ENCODE results near the gene FAM210B. TPM values are rescaled to one million over a fixed set of nuclear protein-coding genes. Genes with fewer than 3 reads are reported as not detected.
"Not testable (repeated sequence)": the region's sequence is repeated elsewhere in the genome, so short reads cannot be mapped to it uniquely, and the experiment has no call there.

Gene FAM210B
- total and polyA plus RNA-seq, 9 of the 15 experiments (the other 6 are each of a cell fraction or from before 2014, with no cell fraction given): 12.1 to 87.3 (median 47.6) TPM

DNA sequence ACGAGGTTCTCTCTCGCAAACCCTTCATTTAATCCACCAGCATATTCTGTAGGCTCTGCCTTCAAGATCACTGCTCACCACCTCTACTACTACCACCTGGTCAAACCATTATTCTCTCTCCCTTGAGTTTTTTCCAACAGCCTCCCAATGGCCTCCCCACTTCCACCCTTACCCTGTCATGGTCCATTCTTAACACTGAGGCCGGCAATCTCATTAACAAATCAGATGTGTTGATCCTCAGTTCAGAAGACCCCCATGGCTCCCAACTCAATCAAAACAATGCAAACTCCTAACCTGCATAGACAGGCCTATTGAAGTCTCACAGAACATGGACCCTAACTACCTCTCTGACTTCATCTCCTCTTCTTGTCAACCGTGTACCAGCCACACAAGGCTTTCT is 31.0 kb downstream of the FAM210B start:
- no peak for TF ChIP-seq XRCC4 (IDR thresholded peaks at IDR 0.05; ENCODE audit: extremely low read depth, insufficient read depth, insufficient read length)
- TF ChIP-seq IFI16 (CRISPR knock-in tag; IDR thresholded peaks at IDR 0.05): no peak
- TF ChIP-seq, protein P1, sequence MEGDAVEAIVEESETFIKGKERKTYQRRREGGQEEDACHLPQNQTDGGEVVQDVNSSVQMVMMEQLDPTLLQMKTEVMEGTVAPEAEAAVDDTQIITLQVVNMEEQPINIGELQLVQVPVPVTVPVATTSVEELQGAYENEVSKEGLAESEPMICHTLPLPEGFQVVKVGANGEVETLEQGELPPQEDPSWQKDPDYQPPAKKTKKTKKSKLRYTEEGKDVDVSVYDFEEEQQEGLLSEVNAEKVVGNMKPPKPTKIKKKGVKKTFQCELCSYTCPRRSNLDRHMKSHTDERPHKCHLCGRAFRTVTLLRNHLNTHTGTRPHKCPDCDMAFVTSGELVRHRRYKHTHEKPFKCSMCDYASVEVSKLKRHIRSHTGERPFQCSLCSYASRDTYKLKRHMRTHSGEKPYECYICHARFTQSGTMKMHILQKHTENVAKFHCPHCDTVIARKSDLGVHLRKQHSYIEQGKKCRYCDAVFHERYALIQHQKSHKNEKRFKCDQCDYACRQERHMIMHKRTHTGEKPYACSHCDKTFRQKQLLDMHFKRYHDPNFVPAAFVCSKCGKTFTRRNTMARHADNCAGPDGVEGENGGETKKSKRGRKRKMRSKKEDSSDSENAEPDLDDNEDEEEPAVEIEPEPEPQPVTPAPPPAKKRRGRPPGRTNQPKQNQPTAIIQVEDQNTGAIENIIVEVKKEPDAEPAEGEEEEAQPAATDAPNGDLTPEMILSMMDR (IDR thresholded peaks at IDR 0.05 in 2 of 3, conservative IDR thresholded peaks at IDR 0.05 in 1 of 3; ENCODE audit: insufficient read depth in 2 of 3, low read depth in 1 of 3, low read length in 3 of 3): no peak
- TF ChIP-seq MXD1 (CRISPR knock-in tag; IDR thresholded peaks at IDR 0.05; ENCODE audit: borderline replicate concordance, poor library complexity, severe bottlenecking): no peak
- no peak for TF ChIP-seq NCOA4 (IDR thresholded peaks at IDR 0.05; ENCODE audit: partially characterized antibody)
- no peak for TF ChIP-seq FIP1L1 (IDR thresholded peaks at IDR 0.05; ENCODE audit: low read depth, low read length, poor library complexity, severe bottlenecking)
- no peak for TF ChIP-seq U2AF1 (optimal IDR thresholded peaks at IDR 0.05; ENCODE audit: low read depth, low read length)
- 0 out of 2 replicates have a peak, but pooled peaks have one; percentile 37 for TF ChIP-seq POLR2A (conservative IDR thresholded peaks at IDR 0.05)
- TF ChIP-seq MTA3 (IDR thresholded peaks at IDR 0.05; ENCODE audit: borderline replicate concordance): no peak
- in situ Hi-C loops (cut with MboI): no loop called here
- intact Hi-C loops (cut with micrococcal nuclease): no loop called here

DNA sequence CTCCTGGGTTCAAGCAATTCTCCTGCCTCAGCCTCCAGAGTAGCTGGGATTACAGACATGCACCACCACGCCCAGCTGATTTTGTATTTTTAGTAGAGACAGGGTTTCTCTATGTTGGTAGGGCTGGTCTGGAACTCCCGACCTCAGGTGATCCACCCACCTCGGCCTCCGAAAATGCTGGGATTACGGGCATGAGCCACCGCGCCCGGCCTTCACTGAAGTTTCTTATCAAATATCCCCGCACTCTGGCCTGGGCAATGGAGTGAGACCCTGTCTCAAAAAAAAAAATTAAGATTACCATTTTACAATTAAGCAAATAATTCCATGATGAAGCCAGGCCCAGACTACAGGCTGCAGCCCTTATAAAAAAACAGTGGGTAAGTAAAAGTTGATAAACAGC is 31.6 kb downstream of the FAM210B start:
- H3K9me1 ChIP-seq (ENCODE audit: control insufficient read depth, insufficient read depth, low read length); H3K9me3 ChIP-seq (replicated peaks; ENCODE audit: control insufficient read depth, insufficient read depth, low read depth, low read length); H4K20me1 ChIP-seq (replicated peaks; ENCODE audit: control insufficient read depth, insufficient read depth, low read length); CTCF ChIA-PET (ENCODE audit: low intra/inter-chr PET ratio); FAIRE-seq; H2AFZ ChIP-seq (ENCODE audit: low read depth, low read length); H3K27ac ChIP-seq (ENCODE audit: extremely low read depth, low read depth, low read length); ATAC-seq; intact Hi-C loops (cut with micrococcal nuclease); BruUV-seq (replicated peaks); in situ Hi-C loops (cut with MboI); DNase-seq (ENCODE audit: extremely low read depth in 1 of 4, low spot score in 3 of 4); H3K27me3 ChIP-seq (ENCODE audit: control insufficient read depth in 2 of 2, insufficient read depth in 2 of 2, low read length in 2 of 2): not testable (repeated sequence)
- Histone ChIP-seq H3K9ac (ENCODE audit: insufficient read depth in 1 of 2, low read depth in 2 of 2, low read length in 2 of 2) (peak overlapping the region in 1 of 2 experiments; percentile 99; a peak in 2 of 4 replicates), H3K4me1 (replicated peaks in 1 of 2; ENCODE audit: control insufficient read depth in 2 of 2, insufficient read depth in 2 of 2, low read length in 2 of 2) (peaks cover 4 to 15% of the 10 kb centered on the region in 2 experiments; a peak in 3 of 5 replicates), H3K36me3 (ENCODE audit: control insufficient read depth, insufficient read depth, low read length) (peaks cover 70% of the 10 kb centered on the region), H3K4me2 (ENCODE audit: insufficient read depth, low read length) (peak overlapping the region; percentile 99), H3K79me2 (ENCODE audit: control insufficient read depth, insufficient read depth, low read length) (peaks cover 93% of the 10 kb centered on the region), H3K4me3 (peak overlapping the region; percentile 92)
- POLR2A ChIA-PET: interaction anchor here (1.1 to 2.3 kb wide), 4 partner anchors 7 to 32 kb away, joined by 3 to 21 read pairs (median 6); partner anchors contain the start of gene FAM210B
- WGBS (ENCODE audit: insufficient coverage, low coverage, missing lambda C conversion rate): 94% methylated on average over 9 of the region's 9 CpGs

More for the DNA sequence above, 31.0 kb downstream of the FAM210B start:
- peaks cover 3% of the 10 kb centered on the region for H3K9me1 ChIP-seq (ENCODE audit: control insufficient read depth, insufficient read depth, low read length)
- DNase-seq (ENCODE audit: extremely low read depth in 1 of 4, low spot score in 3 of 4): no peak
- no peak for ATAC-seq
- H3K4me1 ChIP-seq (replicated peaks in 1 of 2; ENCODE audit: control insufficient read depth in 2 of 2, insufficient read depth in 2 of 2, low read length in 2 of 2): peaks cover 4 to 19% of the 10 kb centered on the region in 2 experiments; a peak in 3 of 5 replicates
- FAIRE-seq: no peak
- peaks cover 70% of the 10 kb centered on the region for H3K36me3 ChIP-seq (ENCODE audit: control insufficient read depth, insufficient read depth, low read length)
- CTCF ChIA-PET (ENCODE audit: low intra/inter-chr PET ratio): no interaction called here
- H3K79me2 ChIP-seq (ENCODE audit: control insufficient read depth, insufficient read depth, low read length): peaks cover 92% of the 10 kb centered on the region
- WGBS (ENCODE audit: insufficient coverage, low coverage, missing lambda C conversion rate): 93% methylated on average over 4 of the region's 4 CpGs
- POLR2A ChIA-PET: no interaction called here
- H3K9me3 ChIP-seq (replicated peaks; ENCODE audit: control insufficient read depth, insufficient read depth, low read depth, low read length): no peaks in the 10 kb centered on the region
- peak overlapping the region in 1 of 2 experiments; percentile 17; a peak in 1 of 4 replicates for H3K9ac ChIP-seq (ENCODE audit: insufficient read depth in 1 of 2, low read depth in 2 of 2, low read length in 2 of 2)
- no peak overlapping the region for H2AFZ ChIP-seq (ENCODE audit: low read depth, low read length)
- no TSS peak for BruUV-seq (replicated peaks)
- H3K27me3 ChIP-seq (ENCODE audit: control insufficient read depth in 2 of 2, insufficient read depth in 2 of 2, low read length in 2 of 2): no peaks in the 10 kb centered on the region
- H4K20me1 ChIP-seq (replicated peaks; ENCODE audit: control insufficient read depth, insufficient read depth, low read length): no peaks in the 10 kb centered on the region
- no peak overlapping the region for H3K4me3 ChIP-seq
- H3K27ac ChIP-seq (ENCODE audit: extremely low read depth, low read depth, low read length): peak overlapping the region; percentile 33; the same call in 1 of the 3 replicates
- H3K4me2 ChIP-seq (ENCODE audit: insufficient read depth, low read length): peak overlapping the region; percentile 22; the same call in 1 of the 2 replicates
